NCI-H774 (cell line): ENCODE measurements around the gene GEMIN4.

Experiments used
- DNase-seq: peaks from one replicate; lab custom pipeline; 2025; lab: John Stamatoyannopoulos, UW

The GEMIN4 gene

DNA sequence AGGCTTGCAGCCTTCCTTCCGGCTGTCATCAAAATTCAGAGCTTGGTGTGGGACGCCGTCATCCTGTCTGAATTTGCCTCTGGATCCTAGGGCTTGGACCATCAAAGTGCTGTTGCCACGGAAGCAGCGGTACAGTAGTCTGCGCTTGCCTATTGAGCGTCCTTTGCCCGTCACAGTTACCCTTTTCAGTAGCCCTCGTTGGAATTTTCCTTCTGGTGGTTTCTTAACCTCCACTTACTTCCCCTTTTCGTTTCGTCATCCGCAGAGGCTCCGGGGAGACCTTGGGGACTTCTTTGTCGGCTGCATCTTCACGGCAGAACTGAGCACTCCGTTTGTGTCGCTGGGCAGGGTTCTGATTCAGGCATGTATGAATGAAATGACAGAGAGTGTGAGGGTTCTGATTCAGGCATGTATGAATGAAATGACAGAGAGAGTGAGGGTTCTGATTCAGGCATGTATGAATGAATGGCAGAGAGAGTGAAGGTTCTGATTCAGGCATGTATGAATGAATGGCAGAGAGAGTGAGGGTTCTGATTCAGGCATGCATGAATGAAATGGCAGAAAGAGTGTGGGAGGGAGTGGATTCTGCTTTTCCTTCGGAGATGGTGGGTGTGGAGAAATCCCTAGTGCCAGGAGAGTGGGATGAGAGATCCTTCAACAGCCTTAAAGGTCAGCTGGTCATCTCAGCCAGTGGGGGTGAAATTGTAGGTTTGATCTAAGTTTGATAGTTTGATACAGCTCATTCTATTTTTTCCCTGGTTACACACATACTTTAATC lies 11.6 kb downstream of the GEMIN4 start:
- DNase-seq, result no peak

DNA sequence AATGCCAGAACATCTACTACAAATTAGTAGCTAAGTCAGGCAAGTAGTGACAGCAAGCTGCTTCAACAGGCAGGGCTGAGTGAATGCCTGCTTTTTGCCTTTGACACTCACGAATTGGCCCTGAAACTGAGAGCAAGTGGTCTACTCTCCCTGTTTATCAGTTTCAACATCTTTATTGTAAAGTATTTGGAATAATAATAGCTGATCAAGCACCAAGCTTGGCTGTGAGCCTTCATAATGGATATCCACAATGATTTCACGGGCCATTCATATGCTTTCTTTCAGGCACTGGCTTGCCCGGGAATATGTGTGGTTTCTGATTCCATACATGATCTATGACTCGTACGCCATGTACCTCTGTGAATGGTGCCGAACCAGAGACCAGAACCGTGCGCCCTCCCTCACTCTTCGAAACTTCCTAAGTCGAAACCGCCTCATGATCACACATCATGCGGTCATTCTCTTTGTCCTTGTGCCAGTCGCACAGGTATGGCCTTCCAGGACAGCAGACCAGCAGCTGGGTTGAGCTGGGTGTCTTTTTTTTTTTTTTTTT lies 14.4 kb downstream of the GEMIN4 start:
- DNase-seq, result no peak

DNA sequence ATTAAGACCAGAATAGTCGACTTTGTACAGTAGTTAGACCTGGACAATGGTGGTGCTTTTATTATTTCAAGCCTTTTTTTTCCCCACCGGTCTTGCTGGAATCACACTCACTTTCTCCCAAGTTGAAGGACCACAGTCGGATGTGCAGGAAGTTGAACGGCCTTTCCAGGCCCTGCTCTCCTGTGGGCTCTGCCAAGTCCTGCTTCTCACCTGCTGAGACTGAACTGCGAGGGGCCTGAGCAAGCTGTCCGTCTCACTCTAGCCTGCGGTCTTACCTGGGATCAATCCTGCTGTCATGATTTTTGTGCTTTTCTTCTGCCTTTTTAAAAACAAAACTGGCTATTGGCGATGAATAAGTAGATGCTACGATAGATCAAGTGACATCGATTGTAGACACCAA lies 18.3 kb downstream of the GEMIN4 start:
- no peak for DNase-seq

DNA sequence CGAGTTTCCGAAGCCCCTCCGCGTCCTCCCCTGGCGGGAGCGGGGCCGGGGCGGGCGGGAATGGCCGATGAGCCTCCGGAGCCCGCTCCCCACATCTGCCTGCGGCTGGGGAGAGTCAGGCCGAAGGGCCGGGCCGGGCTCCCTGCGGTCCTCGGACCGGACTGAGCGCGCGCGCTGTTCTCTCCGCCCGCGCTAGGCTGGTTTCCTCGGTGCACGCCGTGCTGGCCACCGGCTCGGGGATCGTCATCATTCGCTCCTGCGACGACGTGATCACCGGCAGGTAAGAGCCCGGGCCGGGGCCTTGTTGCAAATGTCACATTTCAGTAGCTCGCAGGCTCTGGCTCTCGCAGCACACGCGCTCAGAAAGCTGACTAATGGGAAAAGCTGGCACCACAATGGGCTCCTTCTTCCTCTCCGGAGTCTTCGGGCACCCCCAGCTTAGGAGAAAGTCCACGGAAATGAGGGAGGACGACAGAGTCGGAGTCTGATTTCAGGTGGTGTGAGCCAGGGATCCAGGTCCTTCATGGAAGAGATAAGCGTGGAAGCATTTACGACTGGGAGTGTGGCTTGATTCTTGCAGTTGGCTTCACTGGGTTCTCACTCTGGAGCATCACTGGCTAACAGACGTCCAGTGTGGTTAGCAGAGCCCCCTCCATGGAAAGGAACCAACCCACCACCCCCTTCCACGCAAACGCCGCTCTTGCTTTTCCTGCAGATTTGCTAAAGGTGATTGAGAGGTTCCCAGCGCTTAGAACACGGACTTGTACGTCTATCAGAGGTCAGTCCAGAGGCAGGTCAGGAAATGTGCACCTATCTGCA lies 19.0 kb downstream of the GEMIN4 start:
- DNase-seq, result no peak

DNA sequence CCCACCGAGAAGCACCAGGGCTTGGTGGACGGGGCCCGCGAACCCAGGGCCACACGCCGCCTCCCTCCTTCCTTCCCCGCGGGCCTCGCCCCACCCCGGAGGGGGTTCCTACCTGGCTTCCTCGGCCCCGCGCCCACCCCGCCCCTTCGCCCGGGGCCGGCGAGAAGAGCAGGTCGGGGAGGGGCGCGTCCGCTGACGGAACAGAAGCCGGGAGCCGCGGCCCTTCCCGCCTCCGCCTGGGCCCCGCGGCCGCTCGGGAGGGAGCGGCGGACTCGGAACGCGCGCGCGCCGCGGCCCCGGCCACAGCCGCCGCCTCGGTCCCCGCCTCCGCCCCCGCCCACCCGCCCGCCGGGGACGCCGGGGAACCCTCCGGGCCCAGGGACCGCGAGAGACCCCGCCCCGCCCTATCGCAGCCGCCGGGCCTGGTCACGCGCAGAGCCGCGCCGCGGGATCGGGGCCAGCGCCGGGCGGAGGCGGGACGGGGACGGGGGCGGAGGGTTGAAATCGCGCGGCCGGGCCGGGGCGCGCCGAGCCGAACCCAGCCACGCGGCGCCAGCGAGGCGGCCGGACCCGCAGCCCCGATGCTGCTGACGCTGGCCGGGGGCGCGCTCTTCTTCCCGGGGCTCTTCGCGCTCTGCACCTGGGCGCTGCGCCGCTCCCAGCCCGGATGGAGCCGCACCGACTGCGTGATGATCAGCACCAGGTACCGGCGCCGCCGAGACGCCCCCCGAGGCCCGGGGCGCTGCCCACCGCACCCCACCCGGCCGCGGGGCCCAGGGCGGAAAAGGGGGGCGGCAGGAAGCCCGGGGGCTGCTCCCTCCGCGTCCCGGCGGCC lies 19.8 kb downstream of the GEMIN4 start, which contains the start of gene TLCD3A:
Gene TLCD3A, plus strand, starts transcription at position 530 of the 835 bp plus-strand sequence. Its CDS starts 52 bp downstream, at position 582.
- peak; percentile 30 for DNase-seq

DNA sequence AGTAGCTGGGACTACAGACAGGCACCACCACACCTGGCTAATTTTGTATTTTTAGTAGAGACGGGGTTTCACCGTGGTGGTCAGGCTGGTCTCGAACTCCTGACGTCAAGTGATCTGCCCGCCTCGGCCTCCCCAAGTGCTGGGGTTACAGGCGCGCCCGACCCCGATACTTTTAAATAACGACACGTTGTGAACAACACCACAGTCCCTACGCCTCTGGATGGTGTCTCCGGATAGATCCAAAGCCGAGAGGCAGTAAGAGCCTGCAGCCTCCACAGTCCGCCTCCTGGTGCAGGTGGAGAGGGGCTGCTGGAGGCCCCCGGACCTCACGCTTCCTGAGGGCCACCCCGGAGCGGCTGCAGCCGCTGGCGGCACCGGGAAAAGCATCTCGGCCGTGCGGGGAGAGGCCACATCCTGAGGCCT lies 20.4 kb downstream of the GEMIN4 start:
- DNase-seq, result no peak

DNA sequence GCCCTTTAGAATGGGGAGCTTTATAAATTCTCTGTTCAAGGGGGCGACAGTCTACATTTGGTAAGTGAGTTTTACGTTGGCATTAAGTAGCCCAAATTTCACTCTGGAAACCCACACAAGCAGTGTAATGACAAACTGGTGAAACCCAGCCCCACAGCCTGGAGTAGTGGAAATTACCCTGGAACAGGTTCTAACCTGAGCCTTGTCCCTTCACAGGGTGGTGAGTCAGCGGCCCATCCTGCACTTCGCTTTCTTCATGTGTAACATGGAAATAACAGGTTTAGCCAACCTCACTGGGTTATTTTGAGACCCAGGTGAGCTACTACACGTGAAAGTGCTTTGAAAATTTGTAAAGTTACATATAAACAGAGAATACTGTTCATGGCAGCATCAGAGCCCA lies 23.2 kb downstream of the GEMIN4 start:
- no peak for DNase-seq

DNA sequence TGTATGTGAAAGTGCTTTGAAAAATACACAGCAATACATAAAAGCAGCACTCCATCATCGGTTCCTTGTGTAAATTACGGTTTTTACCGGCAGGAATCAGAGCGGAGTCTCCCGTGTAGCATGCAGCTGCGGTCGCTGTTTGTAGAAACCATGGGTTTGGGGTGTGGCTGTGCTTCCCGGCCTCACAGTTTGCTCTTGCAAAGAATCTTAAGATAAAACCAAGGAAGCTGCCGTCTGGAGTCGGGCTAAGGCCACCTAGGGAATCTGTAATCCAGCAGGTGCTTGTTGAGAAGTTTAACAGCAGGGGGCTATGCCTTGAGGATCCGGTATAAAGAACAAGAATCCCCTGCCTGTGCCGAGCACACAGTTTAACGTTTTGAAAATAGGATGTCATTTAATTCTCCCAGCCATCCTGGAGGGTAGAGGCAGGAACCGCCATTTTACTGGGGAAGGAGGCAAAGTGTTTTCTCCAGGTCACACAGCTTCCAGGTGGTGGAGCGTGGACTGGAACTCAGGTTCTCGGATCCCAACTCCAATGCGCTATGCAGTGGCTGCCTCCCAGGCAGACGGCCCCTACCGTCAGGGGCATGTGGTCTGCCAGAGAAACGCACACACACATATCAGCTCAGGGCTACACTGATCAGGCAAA lies 25.7 kb downstream of the GEMIN4 start:
- DNase-seq, result no peak

DNA sequence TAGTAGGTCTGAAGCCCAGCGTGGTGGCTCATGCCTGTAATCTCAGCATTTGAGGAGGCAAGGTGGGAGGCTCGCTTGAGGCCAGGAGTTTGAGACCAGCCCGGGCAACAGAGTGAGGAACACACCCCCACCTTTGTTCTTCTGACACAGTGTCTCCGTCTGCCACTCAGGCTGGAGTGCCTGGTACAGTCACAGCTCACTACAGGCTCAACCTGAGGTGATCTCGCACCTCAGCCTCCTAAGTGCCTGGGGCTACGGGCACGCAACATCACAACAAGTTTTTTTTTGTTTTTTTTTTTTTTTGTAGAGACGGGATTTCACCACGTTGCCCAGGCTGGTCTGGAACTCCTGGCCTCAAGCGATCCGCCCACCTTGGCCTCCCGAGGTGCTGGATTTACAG lies 26.3 kb downstream of the GEMIN4 start:
- DNase-seq, result no peak

DNA sequence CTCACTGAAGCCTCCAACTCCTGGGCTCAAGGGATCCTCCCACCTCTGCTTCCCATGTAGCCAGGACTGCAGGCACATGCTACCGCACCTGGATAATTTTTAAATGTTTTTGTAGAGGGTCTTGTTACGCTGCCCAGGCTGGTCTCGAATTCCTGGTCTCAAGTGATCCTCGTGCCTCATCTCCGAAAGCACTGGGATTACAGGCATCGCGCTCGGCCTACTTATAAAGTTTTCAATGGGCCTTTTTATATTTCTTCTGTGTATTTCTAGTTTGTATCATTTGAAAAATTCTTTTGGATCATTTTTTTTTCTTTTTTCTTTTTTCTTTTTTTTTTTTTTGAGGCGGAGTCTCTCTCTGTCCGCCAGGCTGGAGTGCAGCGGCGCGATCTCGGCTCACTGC lies 27.0 kb downstream of the GEMIN4 start:
- DNase-seq, result no peak

DNA sequence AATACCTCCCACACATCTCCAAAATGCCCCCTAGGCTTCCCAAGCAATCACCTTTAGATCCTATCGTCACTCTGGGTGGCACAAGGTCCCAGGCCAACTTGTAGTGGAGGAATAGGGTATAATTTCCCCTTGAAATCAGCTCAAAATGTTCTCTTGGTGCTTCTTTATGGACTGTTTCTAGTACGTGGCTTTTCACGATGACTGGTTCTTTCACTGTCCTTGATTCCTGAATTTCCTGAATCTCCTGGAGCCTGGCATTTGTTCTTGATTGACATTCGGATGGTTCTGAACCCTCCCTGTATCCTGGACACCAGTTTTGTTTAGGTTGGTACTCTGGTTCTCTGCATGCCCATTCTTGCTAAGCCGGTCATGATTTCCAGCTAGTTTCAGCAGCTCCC lies 30.5 kb downstream of the GEMIN4 start:
- no peak for DNase-seq

DNA sequence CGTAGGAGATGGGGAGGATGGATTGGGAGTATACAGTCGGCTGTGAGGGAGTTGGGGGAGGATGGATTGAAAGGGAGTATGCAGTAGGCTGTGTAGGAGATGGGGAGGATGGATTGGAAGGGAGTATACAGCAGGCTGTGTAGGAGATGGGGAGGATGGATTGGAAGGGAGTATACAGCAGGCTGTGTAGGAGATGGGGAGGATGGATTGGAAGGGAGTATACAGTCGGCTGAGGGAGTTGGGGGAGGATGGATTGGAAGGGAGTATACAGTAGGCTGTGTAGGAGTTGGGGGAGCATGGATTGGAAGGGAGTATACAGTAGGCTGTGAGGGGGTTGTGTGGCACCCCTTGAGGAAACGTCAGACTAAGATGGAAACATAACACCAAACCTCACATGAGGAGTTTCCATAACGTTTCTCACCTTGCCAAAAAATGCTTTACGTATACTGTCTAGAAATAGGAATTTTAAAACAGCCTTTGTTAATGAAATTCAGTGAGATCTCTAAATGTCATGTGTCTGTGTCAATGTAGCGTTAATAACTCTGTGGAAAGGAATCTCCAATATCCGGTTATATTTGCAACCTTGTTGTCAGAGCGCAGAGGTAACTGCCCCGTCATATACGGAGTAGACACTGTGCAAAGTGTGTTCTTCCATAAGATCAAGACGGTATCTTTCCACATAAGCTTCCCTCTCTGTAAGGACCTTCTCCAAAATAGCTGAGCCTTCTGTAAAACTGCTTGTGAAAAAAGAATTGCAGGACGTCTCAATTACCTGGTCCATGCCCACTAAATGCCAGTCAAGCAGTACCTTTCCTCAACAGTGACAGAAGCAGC lies 31.1 kb downstream of the GEMIN4 start:
- DNase-seq, result no peak

DNA sequence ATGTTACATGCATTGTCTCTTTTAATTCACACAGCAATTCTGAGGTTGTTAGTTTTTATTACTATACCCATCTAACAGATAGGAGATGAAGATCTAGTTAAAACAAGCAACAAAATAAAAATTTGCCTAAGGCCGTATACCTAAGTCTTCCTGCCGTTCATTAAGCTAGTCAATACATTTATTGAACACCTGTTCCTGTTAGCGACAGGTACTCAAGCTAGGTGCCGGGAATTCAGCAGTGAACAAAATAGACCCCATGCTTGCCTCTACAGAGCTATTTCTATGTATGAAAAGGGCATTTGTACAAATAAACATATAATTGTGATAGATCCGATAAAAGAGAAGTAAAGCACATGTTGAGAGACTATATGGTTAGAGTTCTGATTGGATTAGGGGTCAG lies 34.0 kb downstream of the GEMIN4 start:
- DNase-seq, result no peak

DNA sequence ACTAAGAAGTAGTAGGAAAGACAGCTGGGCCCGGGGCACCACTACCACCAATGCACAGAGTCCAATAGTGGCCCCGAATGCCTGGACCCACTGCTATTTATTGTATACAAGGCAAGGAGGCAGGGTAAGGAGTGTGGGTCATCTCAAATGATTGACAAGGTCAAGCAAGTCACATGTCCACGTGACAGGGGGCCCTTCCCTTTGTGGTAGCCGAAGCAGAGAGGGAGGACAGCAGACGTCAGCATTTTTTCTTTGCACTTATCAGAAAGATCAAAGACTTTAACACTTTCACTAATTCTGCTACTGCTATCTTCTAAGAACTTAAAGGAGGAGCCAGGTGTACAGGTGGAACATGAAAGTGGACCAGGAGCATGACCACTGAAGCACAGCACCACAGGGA lies 43.9 kb downstream of the GEMIN4 start:
- DNase-seq, result no peak

DNA sequence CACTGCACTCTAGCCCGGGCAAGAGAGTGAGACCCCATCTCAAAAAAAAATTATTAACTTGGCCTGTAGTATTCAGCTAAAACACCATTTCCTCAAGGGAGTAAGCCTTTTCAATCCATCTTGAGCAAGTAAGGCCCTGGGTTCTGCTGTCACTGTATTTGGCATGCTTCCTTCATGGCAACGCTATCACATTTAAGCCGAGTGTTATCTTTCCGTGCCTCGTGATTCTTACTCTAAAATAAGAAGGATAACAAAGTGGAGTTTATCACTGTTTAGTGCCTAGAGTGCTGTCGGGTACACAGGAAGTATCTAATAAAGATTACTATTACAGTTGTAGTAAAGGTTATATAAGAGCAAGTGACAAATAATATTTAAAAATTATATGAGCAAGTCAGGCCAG lies 46.2 kb downstream of the GEMIN4 start:
- no peak for DNase-seq

DNA sequence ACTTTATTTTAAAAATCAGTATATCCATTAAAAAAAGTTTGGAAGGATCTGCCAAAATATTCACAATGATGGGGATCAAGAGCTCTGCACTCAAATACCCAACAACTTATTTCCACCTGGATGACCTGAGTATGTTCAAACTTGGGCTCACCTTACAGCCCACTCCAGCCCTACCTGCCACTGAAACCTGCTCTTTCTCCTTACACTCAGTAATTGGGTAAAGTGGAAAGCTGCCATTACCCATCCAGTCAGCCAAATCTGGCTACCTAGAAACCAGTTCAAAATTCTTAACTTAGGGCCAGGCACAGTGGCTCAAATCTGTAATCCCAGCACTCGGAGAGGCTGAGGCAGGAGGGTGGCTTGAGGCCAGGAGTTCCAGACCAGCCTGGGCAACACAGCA lies 47.1 kb downstream of the GEMIN4 start:
- DNase-seq, result no peak

DNA sequence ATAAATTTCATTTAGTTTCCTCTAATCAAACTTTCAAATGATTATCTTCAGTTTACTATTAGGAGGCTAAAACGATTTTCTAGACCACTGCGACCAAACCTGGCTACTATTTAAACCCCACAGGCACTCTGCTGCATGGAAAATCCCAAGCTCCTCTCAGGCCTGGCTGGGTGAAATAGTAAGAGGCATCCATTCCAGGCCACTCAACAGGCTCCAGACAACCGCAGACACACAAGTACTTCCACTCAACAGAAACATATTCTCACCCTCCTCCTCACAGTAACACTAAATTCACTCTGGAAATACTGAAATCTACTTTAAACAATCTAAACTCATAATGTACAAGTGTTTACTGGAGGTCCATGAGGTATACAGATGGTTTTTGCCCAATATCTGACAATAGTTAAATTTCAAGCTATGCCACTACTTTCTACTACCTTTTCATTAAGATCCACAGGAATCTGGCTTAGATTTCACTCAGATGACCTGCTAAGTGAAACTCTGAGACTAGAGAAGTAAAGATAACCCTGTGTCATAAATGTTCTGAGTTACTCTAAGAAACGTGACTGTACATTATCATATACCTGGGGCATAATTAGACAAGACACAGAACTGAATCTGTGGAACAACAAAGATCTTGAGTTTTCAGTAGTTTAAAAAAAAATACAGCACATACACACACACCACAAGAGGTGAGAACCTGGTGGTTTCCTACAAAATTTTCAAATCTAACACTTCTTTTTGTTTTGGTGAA lies 47.8 kb downstream of the GEMIN4 start:
- no peak for DNase-seq

DNA sequence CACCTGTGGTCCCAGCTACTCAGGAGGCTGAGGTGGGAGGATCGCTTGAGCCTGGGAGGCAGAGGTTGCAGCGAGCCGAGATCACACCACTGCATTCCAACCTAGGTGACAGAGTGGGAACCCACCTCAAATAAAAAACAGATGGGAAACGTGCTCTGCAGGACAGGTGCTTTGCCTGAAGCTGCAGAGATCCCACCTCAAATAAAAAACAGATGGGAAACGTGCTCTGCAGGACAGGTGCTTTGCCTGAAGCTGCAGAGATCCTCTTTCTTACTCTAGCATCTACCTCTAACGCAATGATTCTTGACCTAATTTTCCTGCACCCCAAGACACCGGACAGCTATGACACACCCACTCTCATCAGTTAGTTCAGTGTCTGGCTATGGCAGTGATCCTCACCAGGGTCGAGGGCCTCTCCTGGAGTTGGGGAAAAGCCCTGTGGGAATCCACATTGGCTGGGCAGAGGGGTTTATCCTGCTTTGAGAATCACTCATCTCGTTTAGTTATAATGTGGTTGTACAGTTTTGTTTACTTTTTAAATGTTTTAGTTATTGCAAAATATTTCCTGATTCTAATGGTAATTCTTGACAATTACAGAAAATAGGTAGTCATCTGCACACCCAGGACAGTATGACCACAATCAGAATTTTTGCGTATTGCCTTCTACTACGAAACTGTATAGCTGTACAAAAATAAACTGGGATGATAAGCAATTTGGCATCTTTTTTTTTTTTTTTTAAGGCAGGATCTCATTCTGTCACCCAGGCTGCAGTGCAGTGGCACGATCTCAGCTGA lies 48.8 kb downstream of the GEMIN4 start:
- DNase-seq, result no peak

DNA sequence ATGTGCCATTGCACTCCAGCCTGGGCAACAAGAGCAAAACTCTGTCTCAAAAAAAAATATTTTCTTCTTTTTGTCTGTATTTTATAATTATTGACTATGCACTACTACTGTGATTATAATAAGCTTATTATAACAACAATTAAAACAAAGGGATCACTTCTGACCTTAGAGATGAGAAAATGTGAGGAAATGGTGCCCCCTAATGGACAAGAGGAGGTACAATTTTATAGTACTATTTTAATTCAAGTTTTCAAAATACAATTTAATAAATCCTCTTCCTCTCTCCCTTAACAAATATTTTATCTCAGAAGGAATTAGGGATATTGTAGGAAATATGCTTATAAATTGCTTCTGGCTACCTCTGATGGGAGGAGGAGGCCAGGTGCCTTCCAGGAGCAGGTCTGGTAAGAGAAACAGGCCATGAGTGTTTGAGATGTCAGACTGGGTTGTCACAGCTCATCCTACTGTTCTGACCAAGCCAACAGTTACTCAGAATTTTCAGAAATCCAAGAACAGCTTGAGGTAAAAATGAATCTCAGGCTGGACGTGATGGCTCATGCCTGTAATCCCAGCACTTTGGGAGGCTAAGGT lies 51.5 kb downstream of the GEMIN4 start:
- peak; percentile 1 for DNase-seq
